Astrocyte of the hippocampus (primary cell): ENCODE results near the gene LNPEP.
"Not testable (repeated sequence)": the region's sequence is repeated elsewhere in the genome, so short reads cannot be mapped to it uniquely, and the experiment has no call there.

Source experiments
- DNase-seq: peaks from one replicate; pipeline ENCODE4 v3.0.0; 2011; ENCODE audit warnings: low read depth, low spot score

LNPEP gene

DNA sequence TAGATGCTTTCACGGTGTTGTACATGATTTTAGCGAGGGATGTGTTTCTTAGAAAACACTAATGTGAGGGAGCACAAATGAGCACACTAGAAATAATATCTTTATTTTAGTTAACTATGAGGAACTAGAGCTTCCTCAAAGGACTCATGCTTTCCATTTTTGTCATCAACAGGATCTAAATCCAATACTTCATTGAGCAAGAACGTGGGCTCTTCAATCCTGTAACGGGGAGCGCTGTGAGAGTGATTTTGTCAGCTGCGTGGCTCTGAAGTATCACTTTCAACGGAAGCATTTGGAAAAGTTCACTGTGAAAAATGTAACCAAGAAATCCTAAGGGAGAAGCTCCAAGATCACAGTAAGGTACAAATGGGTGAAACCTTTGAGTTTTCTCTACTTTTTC, 113.3 kb downstream of the LNPEP start:
- DNase-seq = no peak

DNA sequence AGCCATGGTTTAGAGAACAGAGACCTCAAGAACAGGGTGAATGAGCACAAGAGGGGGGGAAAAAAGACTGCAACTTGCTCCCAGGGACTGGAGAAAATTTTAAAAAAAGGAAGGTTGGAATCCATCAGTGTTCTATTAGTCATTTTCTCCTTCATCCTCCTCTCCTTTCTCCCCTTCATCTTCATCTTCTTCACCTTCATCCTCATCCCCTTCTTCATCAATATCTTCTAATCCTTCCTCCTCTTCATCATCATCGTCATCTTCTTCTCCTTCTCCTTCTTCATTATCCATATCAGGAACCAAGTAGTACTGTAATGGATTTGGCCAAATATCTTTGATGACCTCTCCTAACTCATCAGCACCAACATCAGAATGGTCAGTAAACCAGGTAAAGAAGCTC, 120.4 kb downstream of the LNPEP start:
- no peak for DNase-seq

- DNase-seq = no peak
Measured at GRCh38 chr5:97062046-97062445, 126.2 kb downstream of the LNPEP start.

DNA sequence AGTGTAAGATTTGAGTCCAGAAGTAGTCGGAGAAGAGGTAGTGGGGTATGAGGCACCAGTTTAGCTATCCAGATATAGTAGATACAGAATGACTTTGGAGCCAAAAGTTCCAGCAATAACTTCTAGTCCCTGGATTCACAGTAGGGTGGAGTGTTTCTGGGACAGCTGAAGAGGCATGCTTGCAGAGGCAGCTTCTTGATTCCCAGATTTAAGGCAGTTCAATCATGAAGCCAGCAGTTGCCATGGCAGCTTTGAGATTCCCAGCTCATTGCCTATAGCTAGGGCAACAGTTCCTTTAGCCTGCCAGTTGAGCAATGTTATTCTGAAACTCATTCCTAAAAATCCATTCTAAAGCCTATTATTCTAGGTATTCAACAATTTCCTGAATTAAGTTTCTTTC, 127.4 kb downstream of the LNPEP start:
- DNase-seq = no peak

DNA sequence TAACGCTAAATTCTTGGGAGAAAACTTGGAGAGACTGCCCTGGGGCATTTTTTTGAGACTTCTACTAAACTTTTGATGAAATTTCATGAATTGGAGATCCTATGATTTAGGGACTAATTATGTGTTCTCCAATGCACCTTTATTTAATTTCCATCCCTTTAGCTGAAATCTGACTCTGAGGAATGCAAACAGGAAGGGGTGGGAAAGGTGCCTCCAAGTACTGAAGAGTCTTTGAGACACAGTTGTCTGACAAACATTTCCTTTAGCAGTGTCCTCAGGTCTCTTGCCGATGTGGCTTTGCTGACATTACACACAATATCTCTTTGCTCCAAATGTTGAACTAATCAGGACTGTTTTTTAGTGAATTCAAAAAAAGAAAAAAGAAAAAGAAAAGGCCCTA, 129.6 kb downstream of the LNPEP start:
- no peak for DNase-seq

GRCh38 chr5:97067296-97067850, 131.5 kb downstream of the LNPEP start:
- DNase-seq = no peak

GRCh38 chr5:97070234-97070633, 134.4 kb downstream of the LNPEP start:
- DNase-seq = no peak

DNA sequence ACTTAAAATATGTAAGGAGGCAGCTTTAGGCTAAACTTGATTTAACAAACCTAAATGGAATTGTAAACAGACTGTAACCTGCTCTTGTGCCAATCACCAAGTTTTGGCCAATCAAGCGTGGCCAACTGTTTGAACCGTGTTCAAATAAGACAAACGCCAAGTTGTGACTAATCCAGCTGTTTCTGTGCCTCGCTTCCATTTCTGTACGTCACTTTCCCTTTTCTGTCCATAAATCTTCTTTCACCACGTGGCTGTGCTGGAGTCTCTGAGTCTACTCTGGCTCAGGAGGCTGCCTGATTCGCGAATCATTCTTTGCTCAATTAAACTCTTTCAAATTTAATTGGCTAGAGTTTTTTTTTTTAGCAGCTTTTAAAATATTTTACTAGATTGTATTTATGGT, 135.2 kb downstream of the LNPEP start:
- DNase-seq = peak; percentile 82

DNA sequence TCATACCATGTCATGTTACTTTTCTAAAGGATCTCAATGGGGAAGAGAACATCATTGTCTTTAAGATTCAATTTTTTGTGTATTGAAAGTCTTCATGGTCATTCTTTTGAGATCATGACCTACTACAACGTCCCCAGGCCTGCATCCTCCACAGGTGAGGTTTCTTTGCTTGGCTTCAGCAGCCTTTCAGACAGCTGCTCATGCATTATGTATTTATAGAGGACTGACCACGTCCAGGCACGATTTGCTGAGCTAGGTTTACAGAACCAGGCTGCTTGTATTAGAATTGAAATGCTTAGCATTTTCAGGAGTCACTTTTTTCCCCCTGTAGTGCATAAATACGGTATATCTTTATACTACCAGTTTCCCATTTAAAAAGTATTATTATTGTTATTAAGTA, 136.1 kb downstream of the LNPEP start:
- no peak for DNase-seq

DNA sequence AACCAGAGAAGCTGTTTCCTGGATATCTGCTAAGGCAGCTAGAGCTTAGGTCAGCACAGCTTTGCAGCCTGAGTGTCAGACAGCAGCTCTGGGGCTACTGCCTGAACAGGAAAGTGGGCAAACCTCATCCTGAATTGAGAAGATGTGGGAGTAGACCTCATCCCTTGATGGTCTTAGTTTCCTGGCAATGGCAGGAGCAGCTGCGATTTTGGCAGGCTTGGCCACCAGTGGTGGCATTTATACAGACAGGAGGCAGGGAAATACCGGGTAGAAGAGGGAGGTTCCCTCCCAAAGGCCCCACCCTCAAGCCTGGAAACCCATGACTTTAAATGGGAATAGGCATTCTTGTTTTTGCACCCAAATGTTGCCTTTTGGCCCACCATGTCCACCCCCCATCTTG, 136.8 kb downstream of the LNPEP start:
- DNase-seq = no peak

GRCh38 chr5:97073420-97073819, 137.5 kb downstream of the LNPEP start:
- DNase-seq = no peak

DNA sequence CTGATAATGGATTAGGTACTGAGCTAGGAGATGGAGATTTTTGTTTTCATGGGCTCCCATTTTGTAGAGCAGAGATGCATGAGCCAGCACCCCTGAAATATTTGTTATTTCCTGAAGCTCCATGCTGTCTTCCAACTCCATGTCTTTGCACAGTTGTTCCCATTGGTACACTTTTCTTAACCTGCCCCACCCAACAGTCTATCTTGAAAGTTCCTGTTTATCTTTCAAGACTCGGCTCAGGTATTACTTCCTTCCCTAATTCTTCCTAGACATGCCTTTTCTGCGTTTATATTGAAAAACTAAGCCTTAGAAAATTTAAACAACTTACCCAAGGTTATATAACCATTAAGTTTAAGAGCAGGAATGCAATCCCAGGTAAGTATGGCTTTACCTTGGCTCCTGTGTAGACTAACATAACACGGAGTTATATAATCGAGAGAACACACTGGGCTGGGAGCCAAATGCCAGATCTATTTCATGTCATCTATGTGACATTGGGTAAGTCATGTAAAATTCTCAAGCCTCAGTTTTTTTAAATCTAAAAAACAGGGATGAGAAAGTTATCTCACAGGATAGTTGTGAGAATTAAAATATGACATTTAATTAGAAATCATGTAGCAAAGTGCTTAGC, 139.1 kb downstream of the LNPEP start:
- no peak for DNase-seq

- no peak for DNase-seq
Measured at GRCh38 chr5:97075649-97076048, 139.8 kb downstream of the LNPEP start.

DNA sequence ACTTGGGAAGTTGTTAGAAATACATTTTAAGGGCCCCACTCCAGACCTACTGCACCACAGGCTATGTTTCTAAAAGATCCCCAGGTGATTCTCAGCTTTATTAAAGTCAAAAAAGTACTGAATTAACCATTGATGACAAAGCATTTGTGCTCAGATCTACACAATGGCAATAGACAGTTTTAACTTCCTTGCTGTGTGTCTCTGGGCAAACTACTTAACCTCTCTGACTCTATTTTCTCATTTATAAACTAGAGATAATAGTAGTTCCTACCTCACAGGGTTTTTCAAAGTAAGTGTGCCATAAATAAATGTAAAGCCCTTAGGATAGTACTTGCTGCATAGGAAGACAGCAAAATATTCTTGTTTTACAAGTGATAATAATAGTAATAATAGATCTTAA, 140.2 kb downstream of the LNPEP start:
- DNase-seq = no peak

DNA sequence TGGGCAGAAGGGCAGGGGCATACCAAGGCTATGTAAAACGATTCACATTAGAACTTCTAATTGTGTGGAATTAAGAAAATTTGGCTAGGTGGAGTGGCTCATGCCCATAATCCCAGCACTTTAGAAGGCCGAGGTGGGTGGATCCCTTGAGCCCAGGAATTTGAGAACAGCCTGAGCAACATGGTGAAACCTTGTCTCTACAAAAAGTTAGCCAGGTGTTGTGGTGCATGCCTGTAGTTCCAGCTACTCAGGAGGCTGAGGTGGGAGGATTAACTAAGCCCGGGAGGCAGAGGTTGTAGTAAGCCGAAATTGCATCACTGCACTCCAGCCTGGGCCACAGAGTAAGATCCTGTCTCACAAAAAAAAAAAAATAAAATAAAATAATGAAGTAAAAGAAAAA, 141.4 kb downstream of the LNPEP start:
- DNase-seq = no peak

DNA sequence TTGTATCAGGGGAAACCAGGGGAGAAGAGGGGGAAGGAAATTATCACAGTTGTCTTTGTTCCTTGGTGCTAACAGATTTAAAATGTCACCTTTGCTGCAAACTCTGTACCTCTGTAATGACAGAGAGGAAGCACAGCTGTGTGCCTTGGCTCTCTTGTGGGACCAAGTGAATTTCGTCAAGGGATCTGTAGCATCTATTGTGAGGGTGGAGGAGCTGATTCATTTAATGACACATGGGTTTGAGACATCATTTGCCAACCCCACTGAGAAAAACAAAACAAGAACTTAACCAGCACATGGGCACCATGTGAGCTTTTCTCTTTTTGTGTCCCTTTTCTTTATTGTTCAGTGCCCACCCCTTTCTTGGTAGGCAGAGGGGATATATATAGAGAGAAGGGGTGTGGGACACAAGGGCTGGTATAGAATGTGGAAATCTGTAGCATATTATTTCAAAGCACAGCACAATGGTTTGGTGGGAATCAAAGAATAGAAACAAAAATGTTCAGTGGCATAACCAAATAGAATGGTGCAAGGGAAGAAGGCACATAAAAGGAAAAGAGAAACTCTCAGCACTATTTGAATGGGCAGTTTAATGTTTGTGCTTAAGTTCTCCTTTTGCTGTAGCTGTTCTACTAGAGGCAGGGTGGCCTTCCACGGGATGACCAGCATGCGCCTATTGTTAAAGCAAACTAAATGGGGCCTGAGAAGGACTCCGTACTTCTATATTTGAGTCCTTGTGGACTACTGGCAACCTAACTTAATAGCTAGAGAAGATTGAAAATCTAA, 143.3 kb downstream of the LNPEP start:
- DNase-seq = no peak

GRCh38 chr5:97084782-97085458, 149.0 kb downstream of the LNPEP start:
- DNase-seq = not testable (repeated sequence)

- DNase-seq = no peak
Measured at GRCh38 chr5:97085459-97086181, 149.7 kb downstream of the LNPEP start.
